Suprapubic skin (tissue), 4 donors: ENCODE results near the gene RAB40C. TPM values are rescaled to one million over a fixed set of nuclear protein-coding genes. Genes with fewer than 3 reads are reported as not detected.

ENCODE experiments used
- DNase-seq, 2 donors: peaks; one replicate each; pipeline ENCODE4 v3.0.0-alpha.2; 2019; ENCODE audit warnings: low spot score in 2 of 2
- H3K27ac ChIP-seq: fragments of 200-600 bp; sonication (generic); one replicate; pipeline ENCODE4 v1.5.1; 2019
- H3K27me3 ChIP-seq: fragments of 200-600 bp; sonication (generic); one replicate; pipeline ENCODE4 v1.5.1; 2019
- H3K36me3 ChIP-seq: fragments of 200-600 bp; sonication (generic); one replicate; pipeline ENCODE4 v1.5.1; 2019
- H3K4me1 ChIP-seq: fragments of 200-600 bp; sonication (generic); one replicate; pipeline ENCODE4 v1.5.1; 2019
- H3K4me3 ChIP-seq: fragments of 200-600 bp; sonication (generic); one replicate; pipeline ENCODE4 v1.5.1; 2019; ENCODE audit warnings: mild to moderate bottlenecking
- H3K9me3 ChIP-seq: fragments of 200-600 bp; sonication (generic); one replicate; pipeline ENCODE4 v1.5.1; 2019
- CTCF ChIP-seq, 2 donors: fragments of 200-600 bp in 1 of 2; fragments of 450-650 bp in 1 of 2; sonication (generic) in 1 of 2; IDR thresholded peaks; one replicate each; pipeline ENCODE4 v1.5.1; 2016 to 2019; ENCODE audit warnings: antibody characterized with exemption in 2 of 2, mild to moderate bottlenecking in 1 of 2, moderate library complexity in 1 of 2
- EP300 ChIP-seq: sonication (generic); formaldehyde crosslinking; IDR thresholded peaks from one replicate; pipeline ENCODE4 v1.6.1; 2017; ENCODE audit warnings: antibody characterized with exemption
- POLR2A ChIP-seq, 2 donors: fragments of 450-650 bp; IDR thresholded peaks; one replicate each; pipeline ENCODE4 v1.6.1; 2017; ENCODE audit warnings: antibody characterized with exemption in 2 of 2, mild to moderate bottlenecking in 2 of 2, moderate library complexity in 2 of 2
- POLR2AphosphoS5 ChIP-seq, 3 donors: sonication (generic); formaldehyde crosslinking; IDR thresholded peaks; one replicate each; pipeline ENCODE4 v1.6.1; 2017; ENCODE audit warnings: antibody characterized with exemption in 3 of 3
- WGBS: methylation state at CpG from one replicate; pipeline ENCODE4 v1.1.5; 2018; 5-methylcytosine and 5-hydroxymethylcytosine counted together
- total RNA-seq, 4 donors: library from RNA; depleted of rRNA; stranded (reverse); fragments of >200 nt; gene quantifications; one replicate each; pipeline ENCODE4 v1.1.0, GENCODE V29; 2016

The RAB40C gene
- total RNA-seq, 4 donors from 2014 or later, result 77.8 to 116 (median 110) TPM

- 88% methylated on average over 11 of the region's 13 CpGs for WGBS
- H3K27me3 ChIP-seq, result no peaks in the 10 kb centered on the region
Observed at GRCh38 chr16:609316-609715, 19.4 kb downstream of the RAB40C start.

GRCh38 chr16:609984-610383 lies 20.1 kb downstream of the RAB40C start:
- Histone ChIP-seq H3K9me3 (no peaks in the 10 kb centered on the region), H3K36me3 (peaks cover 14% of the 10 kb centered on the region), H3K4me1 (peaks cover 24% of the 10 kb centered on the region), H3K4me3 (no peak overlapping the region), H3K27ac (peak overlapping the region; percentile 64), H3K27me3 (no peaks in the 10 kb centered on the region)
- TF ChIP-seq POLR2AphosphoS5 (IDR thresholded peaks at IDR 0.05) (no peak), POLR2A (IDR thresholded peaks at IDR 0.05) (no peak), EP300 (no peak), CTCF (IDR thresholded peaks at IDR 0.05) (no peak)
- 90% methylated on average over 14 of the region's 14 CpGs for WGBS
- DNase-seq, result no peak

More at GRCh38 chr16:609316-609715, 19.4 kb downstream of the RAB40C start:
- TF ChIP-seq POLR2A (IDR thresholded peaks at IDR 0.05) (no peak), POLR2AphosphoS5 (IDR thresholded peaks at IDR 0.05) (no peak), EP300 (no peak), CTCF (IDR thresholded peaks at IDR 0.05) (no peak)
- Histone ChIP-seq H3K9me3 (no peaks in the 10 kb centered on the region), H3K36me3 (peaks cover 9% of the 10 kb centered on the region), H3K4me3 (no peak overlapping the region), H3K4me1 (peaks cover 24% of the 10 kb centered on the region), H3K27ac (no peak overlapping the region)
- no peak for DNase-seq

- DNase-seq, result peak in 1 of 2 donors; percentile 79
- TF ChIP-seq EP300 (no peak), CTCF (IDR thresholded peaks at IDR 0.05) (peak; percentile 57 to 84)
- peaks cover 24% of the 10 kb centered on the region for H3K4me1 ChIP-seq
- H3K27ac ChIP-seq, result peak overlapping the region; percentile 64
- no peaks in the 10 kb centered on the region for H3K9me3 ChIP-seq
- no peaks in the 10 kb centered on the region for H3K27me3 ChIP-seq
- peaks cover 9% of the 10 kb centered on the region for H3K36me3 ChIP-seq
- WGBS, result 73% methylated on average over 12 of the region's 28 CpGs
- H3K4me3 ChIP-seq, result no peak overlapping the region
Observed at GRCh38 chr16:610513-611381, 20.9 kb downstream of the RAB40C start.

- no peaks in the 10 kb centered on the region for H3K9me3 ChIP-seq
- H3K27ac ChIP-seq, result no peak overlapping the region
- WGBS, result 86% methylated on average over 13 of the region's 13 CpGs
Observed at GRCh38 chr16:615122-615521, 25.3 kb downstream of the RAB40C start.

More at GRCh38 chr16:615122-615521, 25.3 kb downstream of the RAB40C start:
- Histone ChIP-seq H3K36me3 (peaks cover 9% of the 10 kb centered on the region), H3K27me3 (no peaks in the 10 kb centered on the region), H3K4me3 (no peak overlapping the region), H3K4me1 (peaks cover 29% of the 10 kb centered on the region)
- TF ChIP-seq EP300, result no peak
- TF ChIP-seq POLR2A (IDR thresholded peaks at IDR 0.05), result no peak
- no peak for TF ChIP-seq CTCF (IDR thresholded peaks at IDR 0.05)
- no peak for TF ChIP-seq POLR2AphosphoS5 (IDR thresholded peaks at IDR 0.05)
- no peak for DNase-seq
